CD4-positive, alpha-beta T cell treated with Interleukin-6 at 100 ng/mL for 8 hours (primary cell): ENCODE measurements around the gene C2CD2.

Experiments used
- DNase-seq: peaks from one replicate; pipeline ENCODE4 v3.0.0-alpha.2; 2020; ENCODE audit warnings: mixed read lengths, low spot score

Gene C2CD2

DNA sequence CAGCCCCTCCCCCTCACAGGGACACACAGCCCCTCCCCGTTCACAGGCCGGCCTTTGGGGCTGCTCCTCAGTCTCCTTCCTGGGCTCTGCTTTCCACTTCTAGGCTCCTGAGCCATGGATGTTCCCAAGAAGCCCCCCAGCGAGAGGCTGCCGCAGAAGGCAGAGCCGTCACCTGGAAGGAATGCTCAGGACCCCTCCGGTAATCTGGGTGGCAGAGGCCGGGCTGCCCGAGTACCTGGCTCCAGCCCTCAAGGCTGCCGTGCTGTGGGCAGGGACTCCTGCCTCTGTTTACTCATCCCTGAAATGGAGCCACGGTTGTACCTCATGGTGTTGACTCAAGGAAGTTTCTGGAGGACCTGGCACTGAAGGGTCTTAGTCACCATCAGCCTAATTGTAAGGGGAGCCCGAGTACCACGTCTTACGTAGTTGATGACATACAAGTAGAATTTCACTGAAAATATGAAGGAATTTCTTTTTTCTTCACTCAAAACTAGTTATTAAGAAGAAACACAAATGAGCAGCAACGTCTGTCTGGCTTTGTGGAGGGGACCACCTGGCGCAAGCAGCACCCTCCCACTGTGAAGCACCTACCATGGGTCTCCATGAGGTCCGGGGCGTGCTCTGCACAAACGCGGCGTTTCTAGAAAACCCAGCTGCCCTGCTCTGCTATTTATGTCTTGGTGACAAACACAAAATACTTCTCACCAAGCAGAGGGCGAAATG, 108.3 kb downstream of the C2CD2 start:
- DNase-seq, result no peak

GRCh38 chr21:41843584-41843983, 110.2 kb downstream of the C2CD2 start:
- no peak for DNase-seq

- DNase-seq, result no peak
Observed at GRCh38 chr21:41840880-41841279, 112.9 kb downstream of the C2CD2 start.

- DNase-seq, result no peak
Observed at GRCh38 chr21:41839387-41840000, 114.3 kb downstream of the C2CD2 start.

- no peak for DNase-seq
Observed at GRCh38 chr21:41837756-41838297, 116.0 kb downstream of the C2CD2 start.

DNA sequence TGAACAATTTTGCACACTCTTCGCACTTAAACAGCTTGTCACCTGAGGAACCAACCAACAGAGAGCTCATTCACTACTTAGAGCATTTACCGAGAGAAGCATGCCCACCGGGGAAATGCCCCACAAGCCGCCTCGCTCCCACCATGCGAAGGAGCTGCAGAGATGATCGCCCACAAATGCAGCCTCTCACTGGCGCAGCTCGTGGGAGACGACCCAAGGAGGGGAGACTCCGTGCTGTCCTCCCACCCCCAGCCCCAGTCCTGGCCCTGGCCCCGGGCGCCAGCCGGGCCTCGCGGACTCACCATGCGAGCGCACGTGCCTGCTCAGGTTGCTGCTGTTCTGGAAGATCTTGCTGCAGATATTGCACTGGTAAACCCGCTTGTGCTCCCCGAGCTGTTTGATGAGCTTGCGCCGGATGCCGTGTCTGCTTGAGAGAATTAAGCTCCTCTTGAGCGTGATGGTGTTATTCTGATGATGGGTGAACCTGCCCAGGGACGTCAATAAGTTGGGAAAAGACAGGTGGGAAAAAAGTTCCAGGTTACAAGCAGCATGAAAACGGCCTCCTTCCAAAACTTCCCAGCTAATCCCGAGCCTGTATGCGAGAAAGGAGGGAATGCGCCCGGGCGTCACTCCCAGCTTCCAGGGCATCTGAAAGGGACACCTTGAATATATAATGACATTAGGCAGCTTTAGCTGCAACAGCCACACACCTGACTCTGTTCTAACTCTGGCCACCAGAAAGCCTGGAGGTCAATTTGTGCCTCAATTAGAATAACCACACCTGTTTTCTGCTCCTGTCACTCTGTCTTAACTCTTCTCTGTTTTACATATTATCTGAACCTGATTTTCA, 117.4 kb downstream of the C2CD2 start:
- no peak for DNase-seq

GRCh38 chr21:41835711-41836154, 118.1 kb downstream of the C2CD2 start:
- DNase-seq, result no peak
